Gastrocnemius medialis (tissue), 4 donors: ENCODE measurements around the gene IGF2BP2.

ENCODE experiments used
- POLR2A ChIP-seq, 2 donors: fragments of 450-650 bp; IDR thresholded peaks; one replicate each; pipeline ENCODE4 v1.6.1; 2017; ENCODE audit warnings: antibody characterized with exemption in 2 of 2, mild to moderate bottlenecking in 2 of 2, moderate library complexity in 2 of 2
- TF ChIP-seq, protein P1 (sequence below), 5 experiments: fragments of 450-650 bp in 3 of 5; fragments of 200-600 bp in 2 of 5; sonication (generic) in 2 of 5; IDR thresholded peaks in 4 of 5; conservative IDR thresholded peaks in 1 of 5; 1 replicate in 4 of 5; 2 replicates in 1 of 5; pipeline ENCODE4 v1.5.1; 2016 to 2019; ENCODE audit warnings: antibody characterized with exemption in 5 of 5, mild to moderate bottlenecking in 3 of 5, moderate library complexity in 3 of 5

GRCh38 chr3:185759512-185759911 lies 65.3 kb downstream of the IGF2BP2 start:
- TF ChIP-seq, protein P1, sequence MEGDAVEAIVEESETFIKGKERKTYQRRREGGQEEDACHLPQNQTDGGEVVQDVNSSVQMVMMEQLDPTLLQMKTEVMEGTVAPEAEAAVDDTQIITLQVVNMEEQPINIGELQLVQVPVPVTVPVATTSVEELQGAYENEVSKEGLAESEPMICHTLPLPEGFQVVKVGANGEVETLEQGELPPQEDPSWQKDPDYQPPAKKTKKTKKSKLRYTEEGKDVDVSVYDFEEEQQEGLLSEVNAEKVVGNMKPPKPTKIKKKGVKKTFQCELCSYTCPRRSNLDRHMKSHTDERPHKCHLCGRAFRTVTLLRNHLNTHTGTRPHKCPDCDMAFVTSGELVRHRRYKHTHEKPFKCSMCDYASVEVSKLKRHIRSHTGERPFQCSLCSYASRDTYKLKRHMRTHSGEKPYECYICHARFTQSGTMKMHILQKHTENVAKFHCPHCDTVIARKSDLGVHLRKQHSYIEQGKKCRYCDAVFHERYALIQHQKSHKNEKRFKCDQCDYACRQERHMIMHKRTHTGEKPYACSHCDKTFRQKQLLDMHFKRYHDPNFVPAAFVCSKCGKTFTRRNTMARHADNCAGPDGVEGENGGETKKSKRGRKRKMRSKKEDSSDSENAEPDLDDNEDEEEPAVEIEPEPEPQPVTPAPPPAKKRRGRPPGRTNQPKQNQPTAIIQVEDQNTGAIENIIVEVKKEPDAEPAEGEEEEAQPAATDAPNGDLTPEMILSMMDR (IDR thresholded peaks at IDR 0.05 in 4 of 5, conservative IDR thresholded peaks at IDR 0.05 in 1 of 5) = no peak
- no peak for TF ChIP-seq POLR2A (IDR thresholded peaks at IDR 0.05)
